Liver (tissue), 9 donors: ENCODE measurements around the gene FHDC1. TPM values are rescaled to one million over a fixed set of nuclear protein-coding genes. Genes with fewer than 3 reads are reported as not detected.

Experiments
- DNase-seq: peaks from one replicate; pipeline ENCODE4 v3.0.0-alpha.2; 2017; ENCODE audit warnings: low spot score
- H3K27ac ChIP-seq, 2 donors: one replicate each; pipeline ENCODE4 v1.7.0; 2013; ENCODE audit warnings: inconsistent platforms in 2 of 2, low read length in 2 of 2, control low read depth in 1 of 2, low read depth in 1 of 2, mild to moderate bottlenecking in 1 of 2
- H3K27me3 ChIP-seq, 4 donors: one replicate each; pipeline versions ENCODE4 v1.6.1 to v1.7.0; 2013; ENCODE audit warnings: low read length in 3 of 4, inconsistent platforms in 1 of 4, mild to moderate bottlenecking in 1 of 4, moderate library complexity in 1 of 4; ENCODE audit not compliant: control insufficient read depth in 4 of 4, insufficient read depth in 4 of 4
- H3K36me3 ChIP-seq, 4 donors: one replicate each; pipeline versions ENCODE4 v1.6.1 to v1.7.0; 2013; ENCODE audit warnings: low read length in 3 of 4, mild to moderate bottlenecking in 3 of 4, low read depth in 1 of 4, moderate library complexity in 1 of 4; ENCODE audit not compliant: control insufficient read depth in 4 of 4, insufficient read depth in 3 of 4
- H3K4me1 ChIP-seq, 4 donors: one replicate each; pipeline versions ENCODE4 v1.6.1 to v1.7.0; 2013; ENCODE audit warnings: low read length in 3 of 4, mild to moderate bottlenecking in 3 of 4, moderate library complexity in 1 of 4; ENCODE audit not compliant: control insufficient read depth in 4 of 4, insufficient read depth in 4 of 4
- H3K4me3 ChIP-seq, 3 donors: one replicate each; pipeline versions ENCODE4 v1.6.1 to v1.7.0; 2013; ENCODE audit warnings: low read length in 3 of 3, control low read depth in 1 of 3, low read depth in 1 of 3, mild to moderate bottlenecking in 1 of 3
- H3K9ac ChIP-seq, 2 donors: one replicate each; pipeline ENCODE4 v1.7.0; 2013; ENCODE audit warnings: low read length in 2 of 2, mild to moderate bottlenecking in 2 of 2, moderate library complexity in 2 of 2, control low read depth in 1 of 2, low read depth in 1 of 2
- H3K9me3 ChIP-seq, 4 donors: one replicate each; pipeline versions ENCODE4 v1.6.1 to v1.7.0; 2013; ENCODE audit warnings: low read length in 3 of 4; ENCODE audit not compliant: control insufficient read depth in 4 of 4
- ATF3 ChIP-seq: IDR thresholded peaks from 2 replicates; pipeline ENCODE4 v1.6.1; 2016; ENCODE audit warnings: antibody characterized with exemption
- CTCF ChIP-seq: fragments of 150-350 bp; IDR thresholded peaks from 2 replicates; pipeline ENCODE4 v1.5.1; 2017; ENCODE audit warnings: improper control_type of control experiment, low read depth, low read length; ENCODE audit not compliant: missing input control
- EGR1 ChIP-seq, 2 donors: IDR thresholded peaks; 2 replicates each; pipeline ENCODE4 v1.6.1; 2016 to 2018; ENCODE audit warnings: antibody characterized with exemption in 2 of 2, low read depth in 2 of 2
- FOXA1 ChIP-seq: IDR thresholded peaks from 2 replicates; pipeline ENCODE4 v1.6.1; 2016; ENCODE audit warnings: antibody characterized with exemption
- FOXA2 ChIP-seq: IDR thresholded peaks from 2 replicates; pipeline ENCODE4 v1.6.1; 2016; ENCODE audit warnings: antibody characterized with exemption
- GABPA ChIP-seq, 2 donors: IDR thresholded peaks in 1 of 2; conservative IDR thresholded peaks in 1 of 2; 2 replicates each; pipeline ENCODE4 v1.6.1; 2016; ENCODE audit warnings: antibody characterized with exemption in 2 of 2, mild to moderate bottlenecking in 1 of 2, moderate library complexity in 1 of 2
- HNF4A ChIP-seq, 2 donors: conservative IDR thresholded peaks; 2 replicates each; pipeline ENCODE4 v1.6.1; 2016; ENCODE audit warnings: antibody characterized with exemption in 2 of 2, mild to moderate bottlenecking in 2 of 2
- HNF4G ChIP-seq: IDR thresholded peaks from 2 replicates; pipeline ENCODE4 v1.6.1; 2016; ENCODE audit warnings: antibody characterized with exemption
- JUND ChIP-seq, 2 donors: IDR thresholded peaks; 2 replicates each; pipeline ENCODE4 v1.6.1; 2016; ENCODE audit warnings: antibody characterized with exemption in 2 of 2
- MAX ChIP-seq: IDR thresholded peaks from 2 replicates; pipeline ENCODE4 v1.6.1; 2016; ENCODE audit warnings: antibody characterized with exemption
- NR2F2 ChIP-seq: IDR thresholded peaks from 2 replicates; pipeline ENCODE4 v1.6.1; 2016; ENCODE audit warnings: antibody characterized with exemption
- RAD21 ChIP-seq, 2 donors: IDR thresholded peaks; 2 replicates each; pipeline ENCODE4 v1.6.1; 2016; ENCODE audit warnings: antibody characterized with exemption in 2 of 2, mild to moderate bottlenecking in 2 of 2
- RXRA ChIP-seq, 2 donors: IDR thresholded peaks; 2 replicates each; pipeline ENCODE4 v1.6.1; 2017 to 2018; ENCODE audit warnings: antibody characterized with exemption in 2 of 2, mild to moderate bottlenecking in 1 of 2
- SP1 ChIP-seq: IDR thresholded peaks from 2 replicates; pipeline ENCODE4 v1.6.1; 2018; ENCODE audit warnings: antibody characterized with exemption, mild to moderate bottlenecking
- TAF1 ChIP-seq: conservative IDR thresholded peaks from 2 replicates; pipeline ENCODE4 v1.6.1; 2016; ENCODE audit warnings: antibody characterized with exemption, mild to moderate bottlenecking
- YY1 ChIP-seq: IDR thresholded peaks from 2 replicates; pipeline ENCODE4 v1.6.1; 2016; ENCODE audit warnings: antibody characterized with exemption, mild to moderate bottlenecking
- ZBTB33 ChIP-seq: IDR thresholded peaks from 2 replicates; pipeline ENCODE4 v1.6.1; 2016; ENCODE audit warnings: antibody characterized with exemption
- WGBS: extraction: QIAGEN DNeasy Blood & Tissue Kit; methylation state at CpG from one replicate; pipeline ENCODE4 v1.1.7; 2013; 5-methylcytosine and 5-hydroxymethylcytosine counted together
- polyA plus RNA-seq, 2 donors: library from polyadenylated mRNA; stranded (reverse) in 1 of 2; unstranded in 1 of 2; fragments of 200-250 nt in 1 of 2; fragments of >200 nt in 1 of 2; fragmentation: Nextera tagmentation in 1 of 2; extraction: Ambion mirVana in 1 of 2; gene quantifications; one replicate each; pipeline versions ENCODE4 v1.2.1 to v1.2.3, GENCODE V29; 2013 to 2015
- total RNA-seq, 2 donors: library from RNA; depleted of rRNA; stranded (reverse); fragments of >200 nt; gene quantifications; one replicate each; pipeline ENCODE4 v1.2.3, GENCODE V29; 2014
- donor health status: healthy.
- donor health status: healthy.
- donor health status: healthy.
- donor health status: healthy.
- donor health status: healthy.

FHDC1 gene
- total and polyA plus RNA-seq, 4 donors: 0.06 to 33.0 (median 0.11) TPM

GRCh38 chr4:152942346-152942745, 6.2 kb downstream of the FHDC1 start:
- Histone ChIP-seq H3K27me3 (peaks cover 0 to 5% (median 2%) of the 10 kb centered on the region in 4 donors), H3K4me3 (no peak overlapping the region), H3K4me1 (peaks cover 2 to 10% (median 9%) of the 10 kb centered on the region in 4 donors), H3K9me3 (no peaks in the 10 kb centered on the region), H3K36me3 (no peaks in the 10 kb centered on the region), H3K27ac (no peak overlapping the region), H3K9ac (no peak overlapping the region)
- TF ChIP-seq ATF3 (no peak), TAF1 (no peak), FOXA2 (no peak), HNF4G (no peak), FOXA1 (no peak), HNF4A (conservative IDR thresholded peaks at IDR 0.05) (no peak), RAD21 (IDR thresholded peaks at IDR 0.05) (no peak), JUND (IDR thresholded peaks at IDR 0.05) (no peak), GABPA (IDR thresholded peaks at IDR 0.05 in 1 of 2, conservative IDR thresholded peaks at IDR 0.05 in 1 of 2) (no peak), CTCF (no peak), ZBTB33 (no peak), RXRA (IDR thresholded peaks at IDR 0.05) (no peak), EGR1 (IDR thresholded peaks at IDR 0.05; ENCODE audit: low read depth in 2 of 2) (no peak), SP1 (no peak), YY1 (no peak), MAX (no peak), NR2F2 (no peak)
- WGBS: 90% methylated on average over 2 of the region's 2 CpGs
- no peak for DNase-seq

GRCh38 chr4:152943672-152944071, 7.5 kb downstream of the FHDC1 start:
- no peak overlapping the region for H3K9ac ChIP-seq
- WGBS: 81% methylated on average over 6 of the region's 6 CpGs
- no peak overlapping the region for H3K27ac ChIP-seq
- H3K4me3 ChIP-seq: no peak overlapping the region
- H3K36me3 ChIP-seq: no peaks in the 10 kb centered on the region
- TF ChIP-seq NR2F2 (no peak), MAX (no peak), TAF1 (no peak), SP1 (no peak), FOXA2 (no peak)
- H3K27me3 ChIP-seq: peaks cover 0 to 3% (median under 1%) of the 10 kb centered on the region in 4 donors
- DNase-seq: no peak
- no peaks in the 10 kb centered on the region for H3K4me1 ChIP-seq
- H3K9me3 ChIP-seq: no peaks in the 10 kb centered on the region
